NCI-H1417 treated with DMSO at 0.1 percent for 48 hours (cell line): Measurements from ENCODE around the gene SYNE2.

Experiments used
- DNase-seq: peaks from one replicate; lab custom pipeline; 2025; lab: John Stamatoyannopoulos, UW

SYNE2 gene

GRCh38 chr14:63875311-63875710, 22.5 kb downstream of the SYNE2 start:
- no peak for DNase-seq

- no peak for DNase-seq
Observed at GRCh38 chr14:63877550-63877939, 24.7 kb downstream of the SYNE2 start.

DNA sequence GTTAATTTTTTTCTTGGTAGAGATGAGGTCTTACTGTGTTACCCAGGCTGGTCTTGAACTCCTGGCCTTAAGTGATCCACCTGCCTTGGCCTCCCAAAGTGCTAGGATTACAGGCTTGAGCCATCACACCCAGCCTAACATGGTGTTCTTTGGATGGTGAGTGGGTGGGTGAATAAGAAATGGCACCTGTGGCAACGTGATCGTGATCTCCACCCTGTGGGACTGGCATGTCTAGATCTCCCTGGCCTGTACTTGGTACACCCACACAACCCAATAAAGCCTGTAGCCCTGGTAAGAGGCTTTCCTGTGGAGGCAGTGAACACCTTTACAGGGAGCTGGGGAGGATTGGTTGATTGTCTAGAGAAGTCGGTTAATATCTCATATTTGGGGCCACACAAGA, 25.2 kb downstream of the SYNE2 start:
- no peak for DNase-seq

- no peak for DNase-seq
Observed at GRCh38 chr14:63878792-63879191, 26.0 kb downstream of the SYNE2 start.

GRCh38 chr14:63881926-63882325, 29.1 kb downstream of the SYNE2 start:
- no peak for DNase-seq

GRCh38 chr14:63887899-63888298, 35.1 kb downstream of the SYNE2 start:
- no peak for DNase-seq

GRCh38 chr14:63890553-63890952, 37.7 kb downstream of the SYNE2 start:
- no peak for DNase-seq

DNA sequence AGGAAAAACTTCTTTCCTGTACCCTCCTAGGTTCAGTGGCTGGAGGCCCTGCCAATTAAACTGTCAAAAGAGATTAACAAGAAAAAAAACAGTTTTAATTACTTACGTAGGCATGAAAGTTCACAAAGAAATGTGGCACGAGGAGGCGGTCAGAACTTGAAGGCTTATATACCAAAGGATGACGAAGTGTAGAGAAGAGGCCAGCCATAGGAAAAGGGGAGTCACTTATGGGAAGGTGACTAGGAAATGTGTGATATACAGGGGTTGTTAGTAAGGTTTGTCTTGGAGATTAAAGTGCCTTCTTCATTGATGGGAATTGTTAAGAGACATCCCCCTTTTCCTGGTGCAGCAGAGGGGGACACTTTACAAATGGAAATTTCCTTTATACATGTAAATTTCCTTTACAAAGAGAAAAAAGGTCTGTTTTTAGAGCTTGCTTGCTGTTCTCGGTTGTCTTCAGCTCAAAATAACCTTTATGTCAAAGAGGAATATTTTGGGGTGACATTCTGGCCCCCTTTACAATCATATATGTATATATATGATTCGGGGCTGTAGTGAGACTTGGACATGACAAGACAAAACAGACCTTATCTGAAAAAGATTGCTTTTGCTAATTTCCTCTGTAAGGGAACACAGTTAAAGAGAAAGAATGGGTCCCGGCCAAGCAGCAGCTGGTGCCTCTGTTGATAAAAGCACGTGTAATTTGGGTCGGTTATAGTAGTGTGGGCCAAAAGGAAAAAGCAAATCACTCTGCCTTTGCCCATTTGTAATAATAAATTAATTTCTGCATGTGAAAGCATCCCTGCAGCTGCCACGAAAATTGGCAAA, 38.6 kb downstream of the SYNE2 start:
- no peak for DNase-seq

- no peak for DNase-seq
Observed at GRCh38 chr14:63892265-63892664, 39.5 kb downstream of the SYNE2 start.

GRCh38 chr14:63893701-63894458, 41.1 kb downstream of the SYNE2 start:
- DNase-seq, result no peak

DNA sequence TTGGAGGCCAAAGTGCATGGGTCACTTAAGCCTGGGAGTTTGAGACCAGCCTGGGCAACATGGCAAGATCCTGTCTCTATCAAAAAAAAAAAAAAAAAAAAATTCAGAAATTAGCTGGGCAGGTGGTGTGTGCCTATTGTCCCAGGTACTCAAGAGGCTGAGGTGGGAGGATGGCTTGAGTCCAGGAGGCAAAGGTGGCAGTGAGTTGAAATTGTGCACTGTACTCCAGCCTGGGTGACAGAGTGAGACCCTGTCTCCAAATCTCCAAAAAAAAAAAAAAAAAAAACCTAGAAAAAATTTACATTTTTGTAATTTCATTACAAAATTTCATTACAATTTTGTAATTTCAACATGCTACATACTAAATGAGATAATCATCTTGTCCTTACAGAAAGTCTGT, 42.7 kb downstream of the SYNE2 start:
- no peak for DNase-seq

GRCh38 chr14:63896278-63896720, 43.5 kb downstream of the SYNE2 start:
- no peak for DNase-seq

DNA sequence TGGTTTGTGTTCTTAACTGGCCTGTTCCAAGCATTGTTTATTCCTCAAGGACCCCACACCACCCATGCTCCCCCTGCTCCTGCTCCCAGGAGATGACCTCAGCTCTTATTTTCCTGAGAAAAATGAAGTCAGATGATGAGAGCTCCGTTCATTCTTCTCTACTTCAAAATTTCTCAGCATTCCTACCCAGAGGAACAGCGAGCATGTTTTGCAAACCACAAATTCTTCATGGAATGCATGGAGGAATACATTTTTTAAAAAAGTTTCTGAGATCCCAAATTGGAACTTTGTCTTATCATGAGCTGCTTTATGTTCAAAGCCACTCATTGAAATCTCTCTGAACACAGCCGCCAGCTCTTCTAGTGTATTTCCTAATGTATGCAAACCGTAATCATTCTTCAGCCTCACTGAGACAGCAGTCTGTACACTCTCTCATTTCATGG, 44.9 kb downstream of the SYNE2 start:
- DNase-seq, result no peak

DNA sequence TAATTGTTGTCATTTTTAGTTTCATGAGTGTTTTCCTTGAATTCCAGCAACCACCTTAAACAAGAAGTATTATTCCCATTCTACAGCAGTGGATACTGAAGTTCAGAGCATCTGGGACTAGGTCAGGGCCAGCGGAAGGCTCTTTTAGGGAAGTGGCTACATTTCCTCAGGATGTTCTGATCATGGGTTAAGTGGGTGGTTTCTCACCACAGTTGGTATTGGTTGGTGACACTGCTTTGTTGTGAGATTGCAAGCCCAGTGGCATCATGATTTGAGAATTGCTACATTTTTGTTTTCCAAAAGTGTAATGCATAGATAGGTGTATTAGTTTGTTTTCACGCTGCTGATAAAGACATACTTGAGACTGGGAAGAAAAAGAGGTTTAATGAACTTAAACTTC, 47.1 kb downstream of the SYNE2 start:
- DNase-seq, result no peak

GRCh38 chr14:63901434-63902085, 48.8 kb downstream of the SYNE2 start:
- DNase-seq, result no peak

GRCh38 chr14:63902375-63902976, 49.7 kb downstream of the SYNE2 start:
- no peak for DNase-seq

GRCh38 chr14:63904724-63905123, 51.9 kb downstream of the SYNE2 start:
- DNase-seq, result no peak

DNA sequence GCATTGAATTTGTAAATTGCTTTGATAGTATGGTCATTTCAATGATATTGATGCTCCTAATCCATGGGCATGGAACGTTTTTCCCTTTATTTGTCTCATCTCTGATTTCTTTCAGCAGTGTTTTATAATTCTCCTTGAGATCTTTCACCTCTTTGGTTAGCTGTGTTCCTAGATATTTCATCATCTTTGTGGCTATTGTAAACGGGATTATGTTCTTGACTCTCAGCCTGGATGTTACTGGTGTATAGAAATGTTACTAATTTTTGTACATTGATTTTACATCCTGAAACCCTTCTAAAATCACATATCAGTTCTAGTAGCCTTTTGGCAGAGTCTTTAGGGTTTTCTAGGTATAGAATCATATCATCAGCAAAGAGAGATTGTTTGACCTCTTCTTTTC, 52.6 kb downstream of the SYNE2 start:
- DNase-seq, result no peak

DNA sequence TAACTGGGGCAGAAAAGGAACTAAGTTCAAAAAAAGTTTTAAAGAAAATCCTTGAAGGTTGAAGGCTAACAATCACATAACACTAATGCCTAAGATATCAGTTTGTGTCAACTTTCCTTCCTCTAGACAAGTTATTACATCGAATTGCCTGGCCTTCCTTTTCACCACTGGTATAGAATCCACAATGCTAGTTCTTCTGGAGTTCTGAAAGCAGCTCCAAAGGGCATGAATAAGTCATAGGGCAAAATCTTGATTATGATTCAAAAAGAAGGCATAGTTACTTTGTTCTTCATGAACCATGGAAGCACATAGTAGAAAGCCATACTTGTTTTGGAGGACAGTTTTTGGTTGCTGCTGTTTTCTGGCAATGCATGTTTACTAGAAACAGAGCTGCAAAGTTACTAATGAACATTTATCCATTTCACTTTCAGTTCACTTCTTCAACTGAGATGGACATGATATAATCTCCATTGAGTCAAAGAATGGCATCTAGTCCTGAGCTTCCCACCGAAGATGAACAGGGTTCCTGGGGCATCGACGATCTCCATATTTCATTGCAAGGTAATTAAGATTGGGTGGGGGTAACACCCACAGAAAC, 56.0 kb downstream of the SYNE2 start:
- no peak for DNase-seq

GRCh38 chr14:63909984-63910383, 57.2 kb downstream of the SYNE2 start:
- no peak for DNase-seq

DNA sequence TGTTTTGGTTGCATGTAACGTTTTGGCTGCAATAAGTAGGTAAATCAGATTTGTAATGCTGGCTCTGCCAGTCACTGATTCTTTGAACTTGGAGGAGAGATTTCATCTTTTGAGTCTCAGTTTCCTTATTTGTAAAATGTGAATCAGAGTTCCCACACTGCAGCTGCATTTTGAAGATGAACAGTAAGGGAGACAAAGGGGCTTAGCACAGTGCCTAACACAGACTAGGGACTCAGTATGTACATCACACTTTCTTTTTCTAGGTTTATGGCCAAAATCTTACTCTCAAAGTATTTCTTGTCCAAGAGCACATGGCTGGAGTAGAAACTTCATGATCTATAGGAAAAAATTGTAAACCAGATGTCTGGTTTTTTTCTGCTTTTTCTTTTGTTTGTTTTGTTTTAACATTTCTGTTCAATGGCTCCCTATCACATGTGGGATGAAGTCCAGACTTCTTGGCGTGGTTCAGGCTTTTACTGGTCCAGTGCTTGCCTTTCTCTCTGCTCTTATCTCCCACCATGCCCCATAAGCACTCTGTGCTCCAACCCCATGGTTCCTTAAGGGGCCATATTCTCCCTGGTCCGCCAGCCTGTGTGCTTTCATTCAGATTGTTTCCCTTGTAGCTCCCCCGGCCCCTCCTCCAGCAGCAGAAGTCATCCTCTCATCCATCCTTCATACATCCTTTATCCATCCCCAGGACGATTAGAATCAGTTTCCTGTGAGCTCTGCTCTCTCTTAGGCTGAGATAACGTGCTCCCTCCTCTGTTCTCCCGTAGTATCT, 58.0 kb downstream of the SYNE2 start:
- DNase-seq, result no peak
